G401 (cell line): ENCODE measurements around the gene NFE2. TPM values are rescaled to one million over a fixed set of nuclear protein-coding genes. Genes with fewer than 3 reads are reported as not detected.
"Not testable (repeated sequence)": the region's sequence is repeated elsewhere in the genome, so short reads cannot be mapped to it uniquely, and the experiment has no call there.

ENCODE experiments used
- DNase-seq: peaks from one replicate; pipeline ENCODE4 v3.0.0-alpha.2; 2015; ENCODE audit warnings: low spot score
- in situ Hi-C: cut with HindIII; loops from 2 replicates; pipeline ENCODE4 v1.10.0; 2016; ENCODE audit warnings: low sequenced_read_pairs, mixed read lengths
- total RNA-seq: library from RNA; depleted of rRNA; stranded (reverse); fragments of >200 nt; shearing (Covaris generic); gene quantifications from 2 replicates; pipeline ENCODE4 v1.2.3, GENCODE V29; 2014

Gene NFE2
- total RNA-seq, 1 experiment from 2014 or later = 18.5 TPM

DNA sequence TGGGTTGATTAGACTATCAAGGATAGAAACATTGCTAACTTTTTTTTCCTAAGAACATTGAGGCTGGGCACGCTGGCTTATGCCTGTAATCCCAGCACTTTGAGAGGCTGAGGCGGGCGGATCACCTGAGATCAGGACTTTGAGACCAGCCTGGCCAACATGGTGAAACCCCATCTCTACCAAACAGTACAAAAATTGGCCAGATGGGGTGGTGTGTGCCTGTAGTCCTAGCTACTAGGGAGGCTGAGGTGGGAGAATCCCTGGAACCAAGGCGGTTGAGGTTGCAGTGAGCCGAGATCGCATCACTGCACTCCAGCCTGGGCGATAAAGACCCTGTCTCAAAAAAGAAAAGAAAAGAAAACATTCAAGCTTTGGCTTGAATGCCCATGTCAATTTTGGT lies 11.5 kb upstream of the NFE2 start:
- in situ Hi-C loops, DNase-seq: not testable (repeated sequence)

DNA sequence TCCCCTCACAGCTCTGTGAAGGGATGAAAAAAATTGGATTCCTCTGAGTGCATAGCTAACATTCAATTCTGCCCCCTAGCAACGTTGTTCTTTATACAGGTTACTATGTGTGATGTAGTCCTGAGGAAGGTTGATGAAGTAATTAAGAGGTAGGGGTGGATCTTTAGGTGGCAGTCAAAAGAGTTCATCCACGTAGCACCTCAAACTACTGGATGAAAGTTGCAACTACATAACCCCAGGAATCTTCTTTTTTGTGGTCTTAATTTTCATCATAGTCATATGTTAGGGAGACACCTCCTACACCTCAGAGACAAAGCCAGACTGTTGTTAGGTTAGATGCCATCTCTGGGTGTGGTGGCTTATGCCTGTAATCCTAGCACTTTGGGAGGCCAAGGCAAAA lies 10.2 kb upstream of the NFE2 start:
- DNase-seq = no peak
- in situ Hi-C loops = no loop called here

DNA sequence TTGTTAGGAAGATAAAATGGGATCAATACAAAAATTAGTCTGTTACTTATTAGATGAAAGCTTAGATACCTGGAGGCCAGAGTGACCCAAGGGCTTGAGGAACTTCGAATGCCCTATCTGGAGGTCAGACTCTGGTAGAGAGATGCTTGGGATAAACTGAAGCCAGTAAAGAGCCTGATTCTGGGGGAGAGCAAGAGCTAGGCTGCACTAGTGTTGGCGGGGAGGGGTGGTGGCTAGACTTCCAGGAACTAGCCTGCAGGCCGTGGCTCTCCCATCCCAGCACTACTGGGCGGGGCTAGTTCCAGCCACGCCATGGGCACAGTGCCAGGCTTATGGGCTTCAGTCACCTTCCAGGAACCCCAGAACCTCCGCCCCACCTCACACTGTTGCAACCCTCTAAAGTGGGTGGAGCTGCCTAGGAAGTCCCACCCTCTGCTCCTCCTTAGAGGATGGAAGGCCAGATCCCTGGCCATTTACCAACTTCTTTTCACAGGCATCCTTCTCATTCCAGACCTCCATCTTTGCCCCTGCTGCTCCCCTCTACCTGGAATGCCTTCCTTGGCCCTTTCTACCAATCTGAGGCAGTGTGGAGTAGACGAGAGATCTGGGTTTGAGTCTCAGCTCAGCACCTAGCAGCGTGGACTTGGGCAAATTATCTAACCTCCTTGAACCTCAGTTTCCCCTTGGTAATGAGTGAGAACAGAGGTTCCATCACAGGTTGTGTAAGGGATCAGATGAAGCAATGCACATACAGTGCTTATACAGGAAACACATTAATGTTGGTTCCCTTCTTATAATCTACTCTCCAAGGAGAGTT lies 6.3 kb upstream of the NFE2 start:
- DNase-seq = no peak
- in situ Hi-C loops = no loop called here

DNA sequence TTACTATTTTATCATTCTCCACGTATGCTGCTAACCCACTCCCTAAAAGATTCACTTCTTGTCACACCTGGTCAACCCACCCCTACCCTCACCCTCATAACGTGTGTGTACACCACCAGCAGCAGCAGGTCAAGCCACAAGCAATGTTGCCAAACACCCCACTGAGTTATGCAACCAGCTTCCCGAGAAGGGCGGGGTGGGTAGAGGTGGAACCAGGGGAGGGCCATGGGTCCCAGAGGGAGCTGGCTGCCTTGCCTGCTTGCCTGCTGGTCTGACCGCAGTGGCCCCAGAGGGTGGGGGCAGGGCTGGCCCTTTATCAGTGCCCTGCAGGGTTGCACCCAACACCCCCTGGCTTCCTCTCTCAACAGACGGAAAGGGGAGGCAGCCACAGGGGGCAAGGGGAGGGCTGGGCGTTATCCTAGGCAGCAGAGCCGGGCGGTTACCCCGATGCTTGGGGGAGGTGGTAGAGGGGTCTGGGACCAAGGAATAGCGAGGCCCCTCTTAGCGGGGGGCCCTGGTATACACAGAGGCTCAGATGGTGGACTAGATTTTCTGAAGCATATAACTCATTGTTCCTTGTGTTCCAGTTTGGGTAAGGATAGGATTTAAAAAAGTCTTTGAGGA lies 3.5 kb upstream of the NFE2 start:
- no peak for DNase-seq
- in situ Hi-C loops = no loop called here

DNA sequence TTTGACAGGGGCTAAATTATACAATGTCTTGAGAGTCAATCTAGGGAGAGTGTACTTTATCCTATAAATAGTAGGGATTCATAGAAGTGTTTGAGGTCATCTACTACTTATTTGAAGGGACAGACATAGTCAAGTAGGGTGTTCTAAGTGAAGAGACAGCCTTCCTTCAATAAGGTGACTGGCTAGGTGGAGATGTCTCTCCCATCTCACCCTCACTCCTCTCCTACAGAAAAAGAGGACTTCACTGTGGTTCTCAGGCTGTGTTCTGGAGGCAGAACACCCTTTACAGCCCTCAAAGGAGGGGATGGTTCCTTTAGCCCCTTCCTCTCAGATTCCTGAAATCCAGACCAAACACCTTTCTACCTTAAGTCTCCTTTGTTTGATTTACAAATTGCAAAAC lies 2.8 kb upstream of the NFE2 start:
- no peak for DNase-seq
- in situ Hi-C loops = no loop called here

DNA sequence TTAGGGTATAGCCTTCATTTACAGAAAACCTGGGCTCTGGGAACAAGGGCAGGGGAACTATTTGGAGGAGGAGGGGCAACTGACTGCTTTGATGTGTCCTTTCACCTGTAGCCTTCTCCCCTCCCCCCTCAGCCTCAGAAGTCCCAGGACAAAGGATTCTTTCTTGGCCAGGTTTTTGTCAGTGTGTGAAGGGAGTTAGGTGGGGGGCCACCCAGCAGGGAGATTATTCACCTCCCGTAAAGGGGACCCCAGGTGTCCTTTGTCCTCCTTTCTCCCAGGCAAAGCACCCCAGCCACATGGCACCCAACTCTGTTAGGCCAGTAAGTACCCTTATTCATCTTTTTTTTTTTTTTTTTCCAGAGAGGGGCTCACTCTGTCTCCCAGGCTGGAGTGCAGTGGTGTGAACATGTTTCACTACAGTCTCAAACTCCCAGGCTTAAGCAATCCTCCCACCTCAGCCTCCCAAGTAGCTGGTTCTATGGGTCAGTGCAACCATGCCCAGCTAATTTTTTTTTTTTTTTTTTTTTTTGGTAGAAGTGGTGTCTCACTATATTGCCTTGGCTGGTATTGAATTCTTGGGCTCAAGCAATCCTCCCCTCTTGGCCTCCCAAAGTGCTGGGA lies 723 bp upstream of the NFE2 start:
- no peak for DNase-seq
- in situ Hi-C loops = no loop called here

DNA sequence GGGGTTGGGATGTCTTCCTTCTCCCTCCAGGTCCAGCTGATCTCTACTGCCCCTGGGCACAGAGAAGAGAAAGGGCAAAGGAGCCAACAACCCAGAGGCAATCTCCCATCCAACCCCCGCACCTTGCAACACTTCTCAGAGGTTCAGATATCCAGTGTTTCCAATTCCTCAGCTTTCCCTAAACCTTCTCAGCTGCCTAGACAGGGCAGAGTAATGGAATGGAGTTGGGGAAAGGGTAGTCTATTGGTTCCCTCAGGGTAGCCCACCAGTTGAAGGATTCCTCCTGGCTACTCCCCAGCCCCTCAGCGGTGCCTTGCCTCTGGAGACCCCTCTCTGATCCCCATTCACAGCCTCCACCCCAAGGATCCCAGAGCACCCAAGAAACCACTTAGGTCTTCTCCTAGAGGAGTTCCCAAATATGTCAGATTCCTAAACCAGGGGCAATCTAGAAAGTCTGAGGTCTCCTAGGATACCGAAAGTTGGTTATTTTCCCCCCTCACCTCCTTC lies 537 bp downstream of the NFE2 start:
- in situ Hi-C loops = no loop called here
- no peak for DNase-seq

DNA sequence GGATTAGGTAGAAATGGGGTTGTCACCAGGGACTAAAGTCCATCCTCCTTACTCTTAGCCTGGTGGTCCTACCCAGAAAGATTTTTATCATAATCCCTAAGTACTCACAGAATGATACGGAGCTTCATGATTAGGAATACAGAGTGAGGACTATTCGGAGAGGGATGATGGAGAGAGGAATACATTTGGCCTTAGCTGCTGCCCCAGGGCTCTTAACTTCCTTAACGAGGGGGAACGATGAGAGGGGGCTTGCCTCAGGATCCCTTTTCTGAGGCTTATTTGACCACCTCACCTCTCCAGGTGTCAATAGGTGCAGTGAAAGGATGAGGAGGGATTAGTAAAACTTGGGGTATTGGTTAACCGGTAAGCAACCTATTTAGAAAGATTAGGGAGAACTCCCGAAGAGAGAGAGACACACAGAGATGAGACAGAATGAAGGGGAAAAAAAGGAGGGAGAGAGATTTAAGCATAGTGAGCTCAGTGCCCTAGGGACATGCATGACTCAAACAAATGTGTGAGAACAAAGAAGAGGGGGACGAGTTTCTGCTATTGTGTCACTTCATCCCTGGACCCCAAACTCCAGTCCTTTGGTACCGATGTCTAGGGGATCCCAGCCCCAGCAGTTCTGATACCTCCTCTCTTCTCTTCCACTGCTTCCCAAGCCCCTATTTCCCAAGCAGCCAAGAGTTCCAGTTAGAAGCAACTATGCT lies 1.1 kb downstream of the NFE2 start:
- no peak for DNase-seq
- in situ Hi-C loops = no loop called here

DNA sequence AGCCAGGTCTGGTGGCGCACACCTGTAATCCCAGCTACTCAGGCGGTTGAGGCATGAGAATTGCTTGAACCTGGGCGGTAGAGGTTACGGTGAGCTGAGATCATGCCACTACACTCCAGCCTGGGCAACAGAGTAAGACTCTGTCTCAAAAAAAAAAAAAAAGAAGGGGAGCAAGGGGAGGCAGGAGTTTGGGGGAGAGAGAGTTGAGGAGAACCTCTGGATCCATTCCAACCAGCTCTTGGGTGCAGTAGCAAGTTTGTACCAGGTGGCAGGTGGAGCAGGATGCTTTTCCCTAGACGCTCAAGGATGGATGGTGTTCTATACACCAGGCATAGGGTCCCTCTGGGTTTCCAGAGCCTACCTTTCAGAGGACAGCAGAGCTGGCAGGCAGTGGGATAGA lies 1.9 kb downstream of the NFE2 start:
- no peak for DNase-seq
- in situ Hi-C loops = no loop called here

DNA sequence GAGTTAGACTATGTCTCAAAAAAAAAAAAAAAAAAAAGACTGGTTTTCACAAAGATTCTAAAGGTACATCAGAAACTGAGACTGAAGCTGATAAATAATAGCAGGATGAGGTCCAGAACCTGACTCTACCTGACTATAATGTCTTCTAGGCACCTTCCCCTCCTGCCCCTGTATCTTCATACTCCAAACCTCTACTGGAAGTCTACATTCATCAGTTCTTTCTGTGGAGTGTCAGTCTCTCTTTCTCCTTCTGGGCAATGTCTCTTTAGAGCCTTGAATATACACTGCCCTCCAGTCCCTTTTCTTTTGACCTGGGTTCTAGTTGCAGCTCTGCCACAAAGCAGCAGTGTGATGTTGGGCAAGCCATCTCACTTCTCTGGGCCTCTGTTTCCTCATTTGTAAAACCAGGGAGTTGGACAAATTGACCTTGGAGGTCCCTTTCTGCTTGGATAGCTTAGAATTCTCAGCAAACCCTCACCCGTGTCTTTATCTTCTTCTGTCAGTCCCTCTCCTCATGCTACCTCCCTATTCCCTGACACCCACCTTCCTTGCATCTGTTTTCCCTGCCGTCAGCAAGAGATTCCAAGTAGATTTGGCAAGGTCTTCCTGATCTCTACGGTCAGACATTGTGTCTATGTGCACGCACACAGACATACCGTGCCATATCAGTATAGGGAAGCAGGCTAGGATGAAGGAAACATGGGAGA lies 4.3 kb downstream of the NFE2 start:
- in situ Hi-C loops = no loop called here
- DNase-seq = no peak

DNA sequence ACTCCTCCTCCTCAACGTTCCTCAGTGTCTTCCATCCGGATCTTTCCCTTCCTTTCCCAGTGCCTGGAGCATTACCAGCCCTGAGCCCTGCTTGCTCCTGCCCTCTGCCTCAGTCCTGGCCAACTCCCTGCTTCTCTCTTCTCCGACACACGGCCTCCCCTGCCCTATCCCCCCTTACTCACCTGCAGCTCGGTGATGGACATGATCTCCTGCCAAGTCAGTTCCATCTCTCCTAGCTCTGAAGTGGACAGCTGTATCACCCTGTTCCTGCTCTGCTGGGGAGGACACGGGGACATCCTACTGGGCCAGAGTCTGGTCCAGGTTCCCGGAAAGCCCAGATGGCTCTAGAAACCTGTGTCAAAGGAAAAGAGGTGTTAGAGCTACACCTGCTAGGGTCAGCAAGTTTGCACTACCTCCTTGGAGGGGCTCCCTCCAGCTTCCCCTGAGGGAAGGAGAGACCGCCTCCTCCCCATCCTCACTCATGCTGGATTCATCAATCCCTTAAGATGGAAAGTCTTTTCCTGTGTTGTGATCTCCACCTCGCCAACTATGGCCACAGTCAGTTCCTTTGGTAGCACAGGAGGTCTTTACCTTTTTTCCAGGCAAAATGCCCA lies 5.8 kb downstream of the NFE2 start:
- in situ Hi-C loops = loop anchor here (5.0 kb wide), 1 partner anchor 32 kb away; the partner anchor contains the start of gene COPZ1

DNA sequence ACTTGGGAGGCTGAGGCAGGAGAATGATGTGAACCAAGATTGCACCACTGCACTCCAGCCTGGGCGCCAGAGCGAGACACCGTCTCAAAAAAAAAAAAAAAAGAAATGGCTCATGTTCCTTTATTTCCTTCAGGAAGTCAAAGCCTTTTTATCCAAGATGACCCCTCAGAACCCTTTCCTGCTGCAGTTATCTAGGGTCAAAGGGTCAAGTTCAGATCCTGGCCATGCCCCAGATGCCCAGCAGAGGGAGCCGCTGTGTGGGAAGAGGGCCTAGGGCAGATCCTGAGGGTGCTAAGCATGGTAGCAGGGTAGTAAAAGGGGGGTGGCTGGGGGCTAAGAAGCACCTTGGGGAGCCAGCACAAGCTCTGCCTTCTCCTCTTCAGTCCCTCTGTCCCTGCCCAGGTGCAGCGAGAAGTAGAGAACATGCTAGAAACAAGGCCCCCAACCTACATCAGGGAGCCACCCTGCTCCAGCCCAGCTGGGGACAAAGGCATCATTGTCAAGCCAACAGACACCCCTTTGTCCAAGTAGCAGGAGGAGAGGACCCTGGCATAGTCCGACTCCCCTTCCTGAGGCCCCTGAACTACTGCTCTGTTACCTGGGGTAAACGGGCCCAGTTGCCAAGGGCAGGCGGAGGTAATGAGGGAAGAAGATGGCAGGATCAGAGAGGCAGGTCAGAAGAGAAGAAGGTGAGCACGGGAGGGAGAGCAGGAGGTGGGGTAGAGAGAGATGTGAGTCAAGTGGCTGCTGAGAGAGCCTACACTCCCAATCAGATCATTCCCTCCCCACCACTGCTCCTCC lies 6.5 kb downstream of the NFE2 start:
- no peak for DNase-seq
- in situ Hi-C loops = loop anchor here (5.0 kb wide), 1 partner anchor 33 kb away; the partner anchor contains the start of gene COPZ1

More for the DNA sequence above, 5.8 kb downstream of the NFE2 start:
- DNase-seq = peak; percentile 36

DNA sequence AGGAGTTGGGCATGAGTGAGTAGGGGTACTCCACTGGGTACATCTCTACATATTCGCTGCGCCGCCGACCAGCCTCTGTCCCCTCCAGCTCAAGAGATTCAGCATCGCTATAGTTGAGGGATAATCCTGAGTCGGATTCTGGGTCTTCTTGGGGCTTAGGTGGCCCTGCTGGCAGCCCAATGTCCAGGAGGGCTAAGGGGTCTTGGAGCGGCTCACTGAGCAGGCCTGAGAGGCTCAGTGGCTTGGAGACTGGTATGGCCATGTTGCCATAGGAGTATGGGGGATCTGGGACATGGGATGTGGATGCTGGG lies 7.9 kb downstream of the NFE2 start:
- DNase-seq = no peak
- in situ Hi-C loops = loop anchor here (5.0 kb wide), 1 partner anchor 34 kb away; the partner anchor contains the start of gene COPZ1

DNA sequence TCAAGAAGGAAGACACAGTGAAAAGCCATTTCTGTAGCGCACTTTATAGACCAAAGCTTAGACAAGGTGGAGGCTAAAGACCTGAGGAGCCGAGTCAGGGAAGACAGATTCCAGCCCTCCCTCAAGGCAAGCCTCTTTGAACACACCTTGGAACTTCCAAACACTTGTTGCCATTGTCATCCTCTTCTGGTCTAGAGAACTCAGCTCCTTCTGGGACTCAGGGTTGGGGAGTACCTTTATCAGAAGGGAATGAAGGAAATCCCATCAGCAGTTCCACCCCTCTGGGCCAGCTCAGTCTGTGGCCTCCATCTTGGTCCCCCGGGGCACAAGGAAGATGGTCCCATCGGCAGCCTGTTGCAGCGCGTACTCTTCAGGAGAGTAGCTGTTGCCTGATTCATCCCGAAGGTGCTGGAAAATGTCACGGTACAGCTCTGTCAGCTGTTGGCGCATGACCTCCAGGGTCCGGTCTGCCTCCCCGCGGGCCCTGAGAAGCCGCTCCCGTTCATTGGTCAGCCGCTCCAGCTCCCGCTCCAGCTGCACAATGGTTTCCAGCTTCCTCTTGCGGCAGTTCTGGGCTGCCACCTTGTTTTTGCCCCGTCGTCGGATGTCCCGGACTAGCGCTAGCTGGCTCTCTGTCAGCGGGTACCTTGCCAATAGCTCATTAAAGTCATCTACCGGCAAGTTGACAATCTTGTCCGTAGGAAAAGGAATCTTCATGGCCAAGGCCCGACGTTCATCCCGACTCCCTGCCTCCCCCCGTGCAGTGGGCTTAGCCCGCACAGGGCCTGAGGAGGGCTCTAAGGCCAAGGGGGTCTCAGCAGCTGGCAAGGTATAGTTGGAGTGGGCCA lies 8.5 kb downstream of the NFE2 start:
- in situ Hi-C loops = loop anchor here (5.0 kb wide), 1 partner anchor 35 kb away; the partner anchor contains the start of gene COPZ1
- no peak for DNase-seq

DNA sequence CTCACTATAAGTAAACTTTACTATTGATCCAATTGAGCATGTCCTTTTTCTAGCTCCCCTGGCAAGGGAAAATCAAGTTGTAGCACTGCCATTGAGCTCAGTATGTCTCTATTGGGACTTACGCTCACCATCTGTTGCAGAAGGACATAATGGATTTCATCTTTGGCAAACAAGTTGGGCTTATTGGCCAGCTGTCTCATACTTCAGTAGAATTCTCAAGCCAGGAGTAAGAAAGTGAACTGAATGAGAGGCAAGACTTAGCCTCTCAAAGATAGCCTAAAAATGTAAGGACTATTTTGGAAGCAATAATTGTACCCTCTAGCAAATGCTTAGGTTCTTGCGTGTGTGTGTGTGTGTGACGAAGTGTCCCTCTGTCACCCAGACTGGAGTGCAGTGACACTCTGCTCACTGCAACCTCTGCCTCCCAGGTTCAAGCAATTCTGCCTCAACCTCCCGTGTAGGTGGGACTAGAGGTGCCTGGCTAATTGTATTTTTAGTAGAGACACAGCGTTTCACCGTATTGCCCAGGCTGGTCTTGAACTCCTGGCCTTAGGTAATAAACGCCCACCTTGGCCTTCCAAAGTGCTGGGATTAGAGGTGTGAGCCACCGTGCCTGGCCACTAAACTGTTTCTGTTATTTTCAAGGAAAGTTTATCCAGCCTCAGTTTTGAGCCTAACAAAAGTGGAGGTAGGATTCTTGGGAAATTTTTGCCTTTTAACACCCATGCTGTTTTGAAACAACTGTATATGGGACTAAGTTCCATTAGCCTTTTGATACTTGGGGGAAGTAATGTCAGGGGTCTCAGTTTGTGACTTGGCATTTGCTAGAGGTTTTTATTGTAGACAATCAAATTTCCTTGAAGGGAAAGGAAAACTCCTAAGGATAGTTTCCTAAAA lies 13.3 kb downstream of the NFE2 start:
- peak; percentile 79 for DNase-seq
- in situ Hi-C loops = no loop called here
